ENCODE data around the gene OOSP1. TPM values are rescaled to one million over a fixed set of nuclear protein-coding genes. Genes with fewer than 3 reads are reported as not detected.

The OOSP1 gene
- total and polyA plus RNA-seq, 10 of the 15 experiments (the other 5 are each of a cell fraction or from before 2014, with no cell fraction given): not detected

DNA sequence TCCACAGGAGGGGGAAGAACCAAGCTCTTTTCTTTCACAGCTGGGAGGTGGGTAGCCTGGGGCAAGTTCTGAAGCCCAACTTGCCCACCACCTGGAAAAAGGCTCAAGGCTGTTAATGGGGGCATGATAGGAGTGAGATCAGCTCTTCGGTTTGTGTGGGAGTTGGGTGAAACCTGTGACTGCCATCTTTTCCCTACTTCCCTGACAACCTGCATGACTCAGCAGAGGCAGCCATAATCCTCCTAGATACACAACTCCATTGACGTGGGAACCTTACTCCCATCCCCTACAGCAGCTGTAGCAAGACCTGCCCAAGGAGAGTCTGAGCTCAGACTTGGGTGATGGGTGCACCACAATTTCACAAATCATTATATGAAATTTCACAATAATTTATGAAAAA lies 65.5 kb downstream of the OOSP1 start:
- no TSS peak for BruUV-seq (replicated peaks)
- ChIA-PET CTCF (interaction anchor here (1.3 kb wide), 1 partner anchor 27 kb away, joined by 4 read pairs; no protein-coding TSS in a partner anchor), SMC1A (ENCODE audit: uncharacterized antibody, unreplicated experiment) (interaction anchor here (0.6 to 2.3 kb wide), 4 partner anchors 9 to 543 kb away, joined by 3 to 9 read pairs (median 4); no protein-coding TSS in a partner anchor), RAD21 (ENCODE audit: unreplicated experiment) (no interaction called here), POLR2A (no interaction called here)
- Histone ChIP-seq H2AFZ (ENCODE audit: control insufficient read depth, low read depth, low read length) (no peak overlapping the region), H3K9ac (ENCODE audit: control insufficient read depth, insufficient read depth, low read length) (no peak overlapping the region), H4K20me1 (ENCODE audit: control insufficient read depth, insufficient read depth) (no peaks in the 10 kb centered on the region), H3K4me2 (ENCODE audit: control insufficient read depth, insufficient read depth) (no peak overlapping the region), H3K4me3 (no peak overlapping the region), H3K36me3 (ENCODE audit: control insufficient read depth in 2 of 2, insufficient read depth in 2 of 2, low read length in 1 of 2) (no peaks in the 10 kb centered on the region), H3K4me1 (ENCODE audit: control insufficient read depth, insufficient read depth, low read length) (no peaks in the 10 kb centered on the region), H3K27me3 (replicated peaks in 1 of 2; ENCODE audit: control insufficient read depth in 2 of 2, insufficient read depth in 2 of 2, low read length in 1 of 2) (no peaks in the 10 kb centered on the region), H3K27ac (ENCODE audit: control insufficient read depth, insufficient read depth) (no peak overlapping the region), H3K9me3 (replicated peaks; ENCODE audit: control insufficient read depth, insufficient read depth, low read length) (no peaks in the 10 kb centered on the region), H3K79me2 (ENCODE audit: control insufficient read depth, insufficient read depth, low read length) (no peaks in the 10 kb centered on the region)
- intact Hi-C loops (cut with micrococcal nuclease; ENCODE audit: unreplicated experiment): no loop called here
- in situ Hi-C loops (cut with MboI): no loop called here
- no peak for FAIRE-seq
- DNase-seq (ENCODE audit: low read depth, low spot score): no peak
- no peak for ATAC-seq
- 20% methylated on average over 2 of the region's 2 CpGs for WGBS (ENCODE audit: insufficient coverage, insufficient replicate concordance, low lambda C conversion rate, missing lambda C conversion rate)
- no peak for TF ChIP-seq SMARCA5 (IDR thresholded peaks at IDR 0.05)
- no peak for TF ChIP-seq DPF2 (IDR thresholded peaks at IDR 0.05)
- TF ChIP-seq, protein P1, sequence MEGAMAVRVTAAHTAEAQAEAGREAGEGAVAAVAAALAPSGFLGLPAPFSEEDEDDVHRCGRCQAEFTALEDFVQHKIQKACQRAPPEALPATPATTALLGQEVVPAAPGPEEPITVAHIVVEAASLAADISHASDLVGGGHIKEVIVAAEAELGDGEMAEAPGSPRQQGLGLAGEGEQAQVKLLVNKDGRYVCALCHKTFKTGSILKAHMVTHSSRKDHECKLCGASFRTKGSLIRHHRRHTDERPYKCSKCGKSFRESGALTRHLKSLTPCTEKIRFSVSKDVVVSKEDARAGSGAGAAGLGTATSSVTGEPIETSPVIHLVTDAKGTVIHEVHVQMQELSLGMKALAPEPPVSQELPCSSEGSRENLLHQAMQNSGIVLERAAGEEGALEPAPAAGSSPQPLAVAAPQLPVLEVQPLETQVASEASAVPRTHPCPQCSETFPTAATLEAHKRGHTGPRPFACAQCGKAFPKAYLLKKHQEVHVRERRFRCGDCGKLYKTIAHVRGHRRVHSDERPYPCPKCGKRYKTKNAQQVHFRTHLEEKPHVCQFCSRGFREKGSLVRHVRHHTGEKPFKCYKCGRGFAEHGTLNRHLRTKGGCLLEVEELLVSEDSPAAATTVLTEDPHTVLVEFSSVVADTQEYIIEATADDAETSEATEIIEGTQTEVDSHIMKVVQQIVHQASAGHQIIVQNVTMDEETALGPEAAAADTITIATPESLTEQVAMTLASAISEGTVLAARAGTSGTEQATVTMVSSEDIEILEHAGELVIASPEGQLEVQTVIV (IDR thresholded peaks at IDR 0.05; ENCODE audit: borderline replicate concordance, partially characterized antibody): no peak
- TF ChIP-seq RCOR1 (conservative IDR thresholded peaks at IDR 0.05; ENCODE audit: low read depth, low read length): no peak
- TF ChIP-seq RELA (IDR thresholded peaks at IDR 0.05; ENCODE audit: borderline replicate concordance, partially characterized antibody): no peak
- TF ChIP-seq SIX5 (IDR thresholded peaks at IDR 0.05; ENCODE audit: low read depth, low read length, severe bottlenecking): no peak
- TF ChIP-seq ZSCAN29 (IDR thresholded peaks at IDR 0.05): no peak
- TF ChIP-seq FOXK2 (IDR thresholded peaks at IDR 0.05): no peak
- TF ChIP-seq KDM1A (IDR thresholded peaks at IDR 0.05; ENCODE audit: borderline replicate concordance): no peak
- no peak for TF ChIP-seq HDAC6 (IDR thresholded peaks at IDR 0.05; ENCODE audit: unreplicated experiment)
- TF ChIP-seq KLF5 (IDR thresholded peaks at IDR 0.05; ENCODE audit: partially characterized antibody): no peak
- TF ChIP-seq, protein P2, sequence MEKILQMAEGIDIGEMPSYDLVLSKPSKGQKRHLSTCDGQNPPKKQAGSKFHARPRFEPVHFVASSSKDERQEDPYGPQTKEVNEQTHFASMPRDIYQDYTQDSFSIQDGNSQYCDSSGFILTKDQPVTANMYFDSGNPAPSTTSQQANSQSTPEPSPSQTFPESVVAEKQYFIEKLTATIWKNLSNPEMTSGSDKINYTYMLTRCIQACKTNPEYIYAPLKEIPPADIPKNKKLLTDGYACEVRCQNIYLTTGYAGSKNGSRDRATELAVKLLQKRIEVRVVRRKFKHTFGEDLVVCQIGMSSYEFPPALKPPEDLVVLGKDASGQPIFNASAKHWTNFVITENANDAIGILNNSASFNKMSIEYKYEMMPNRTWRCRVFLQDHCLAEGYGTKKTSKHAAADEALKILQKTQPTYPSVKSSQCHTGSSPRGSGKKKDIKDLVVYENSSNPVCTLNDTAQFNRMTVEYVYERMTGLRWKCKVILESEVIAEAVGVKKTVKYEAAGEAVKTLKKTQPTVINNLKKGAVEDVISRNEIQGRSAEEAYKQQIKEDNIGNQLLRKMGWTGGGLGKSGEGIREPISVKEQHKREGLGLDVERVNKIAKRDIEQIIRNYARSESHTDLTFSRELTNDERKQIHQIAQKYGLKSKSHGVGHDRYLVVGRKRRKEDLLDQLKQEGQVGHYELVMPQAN (conservative IDR thresholded peaks at IDR 0.05): no peak
- no peak for TF ChIP-seq BCL11A (IDR thresholded peaks at IDR 0.05; ENCODE audit: low read depth, low read length)
- no peak for TF ChIP-seq RUNX3 (IDR thresholded peaks at IDR 0.05; ENCODE audit: low read length)
- TF ChIP-seq PAX5 (IDR thresholded peaks at IDR 0.05; ENCODE audit: borderline replicate concordance, low read depth, low read length): no peak
- TF ChIP-seq CHD4 (IDR thresholded peaks at IDR 0.05): no peak
- no peak for TF ChIP-seq ESRRA (IDR thresholded peaks at IDR 0.05; ENCODE audit: low read length)
- TF ChIP-seq, protein P3, sequence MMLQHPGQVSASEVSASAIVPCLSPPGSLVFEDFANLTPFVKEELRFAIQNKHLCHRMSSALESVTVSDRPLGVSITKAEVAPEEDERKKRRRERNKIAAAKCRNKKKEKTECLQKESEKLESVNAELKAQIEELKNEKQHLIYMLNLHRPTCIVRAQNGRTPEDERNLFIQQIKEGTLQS (IDR thresholded peaks at IDR 0.05; ENCODE audit: borderline replicate concordance, extremely low read depth, low read depth, low read length): no peak
- TF ChIP-seq IKZF1 (conservative IDR thresholded peaks at IDR 0.05): no peak
